Tibial nerve (tissue), 4 donors: ENCODE measurements around the gene TMEM178B.

ENCODE experiments used
- EP300 ChIP-seq, 2 donors: sonication (generic); formaldehyde crosslinking; IDR thresholded peaks; one replicate each; pipeline ENCODE4 v1.6.1; 2017; ENCODE audit warnings: antibody characterized with exemption in 2 of 2, mild to moderate bottlenecking in 1 of 2
- TF ChIP-seq, protein P1 (sequence below), 5 experiments: fragments of 200-600 bp in 3 of 5; fragments of 450-650 bp in 2 of 5; sonication (generic) in 3 of 5; IDR thresholded peaks; one replicate each; pipeline ENCODE4 v1.5.1; 2016 to 2019; ENCODE audit warnings: antibody characterized with exemption in 5 of 5, mild to moderate bottlenecking in 3 of 5, moderate library complexity in 2 of 5

DNA sequence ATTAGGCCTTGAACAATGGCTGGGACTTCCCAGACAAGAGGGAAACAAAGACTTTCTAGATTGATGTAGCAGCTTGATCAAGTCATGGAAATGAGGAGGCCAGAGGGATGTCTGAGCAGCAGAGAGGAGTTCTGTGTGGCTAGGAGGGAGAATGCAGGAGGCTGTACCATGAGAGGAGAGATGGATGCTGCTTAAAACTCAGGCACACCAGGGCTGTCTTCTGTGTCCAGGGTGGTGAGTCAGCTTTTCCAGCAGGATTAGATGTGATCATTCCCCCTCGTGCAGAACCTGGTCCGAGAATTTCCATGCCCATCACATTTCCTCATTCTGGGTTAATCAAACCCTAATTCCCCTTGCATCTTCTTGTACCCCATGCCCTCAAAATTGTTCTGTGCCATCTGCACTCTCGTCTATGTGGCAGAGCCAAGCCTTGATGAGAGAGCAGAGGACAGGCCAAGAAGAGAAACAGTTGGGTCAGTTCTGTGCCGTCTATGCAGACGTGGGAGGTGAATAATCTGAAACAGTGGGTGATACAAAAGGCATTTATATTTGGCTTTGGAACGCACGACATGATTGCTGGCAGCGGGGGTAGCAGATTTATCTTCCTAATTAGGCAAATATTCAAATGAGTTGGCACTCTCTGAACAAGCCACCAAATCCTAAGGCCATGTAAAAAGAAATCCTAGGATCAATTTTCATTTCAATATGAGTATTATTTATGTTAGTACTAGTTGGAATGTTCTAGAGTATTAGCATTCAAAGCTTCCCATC, 160.7 kb downstream of the TMEM178B start:
- TF ChIP-seq, protein P1, sequence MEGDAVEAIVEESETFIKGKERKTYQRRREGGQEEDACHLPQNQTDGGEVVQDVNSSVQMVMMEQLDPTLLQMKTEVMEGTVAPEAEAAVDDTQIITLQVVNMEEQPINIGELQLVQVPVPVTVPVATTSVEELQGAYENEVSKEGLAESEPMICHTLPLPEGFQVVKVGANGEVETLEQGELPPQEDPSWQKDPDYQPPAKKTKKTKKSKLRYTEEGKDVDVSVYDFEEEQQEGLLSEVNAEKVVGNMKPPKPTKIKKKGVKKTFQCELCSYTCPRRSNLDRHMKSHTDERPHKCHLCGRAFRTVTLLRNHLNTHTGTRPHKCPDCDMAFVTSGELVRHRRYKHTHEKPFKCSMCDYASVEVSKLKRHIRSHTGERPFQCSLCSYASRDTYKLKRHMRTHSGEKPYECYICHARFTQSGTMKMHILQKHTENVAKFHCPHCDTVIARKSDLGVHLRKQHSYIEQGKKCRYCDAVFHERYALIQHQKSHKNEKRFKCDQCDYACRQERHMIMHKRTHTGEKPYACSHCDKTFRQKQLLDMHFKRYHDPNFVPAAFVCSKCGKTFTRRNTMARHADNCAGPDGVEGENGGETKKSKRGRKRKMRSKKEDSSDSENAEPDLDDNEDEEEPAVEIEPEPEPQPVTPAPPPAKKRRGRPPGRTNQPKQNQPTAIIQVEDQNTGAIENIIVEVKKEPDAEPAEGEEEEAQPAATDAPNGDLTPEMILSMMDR (IDR thresholded peaks at IDR 0.05), result no peak
- no peak for TF ChIP-seq EP300 (IDR thresholded peaks at IDR 0.05)
